GM21786 (cell line): ENCODE results near the gene PRRC2C.

Experiments used
- ATAC-seq: cut with Tn5 transposase; IDR thresholded peaks from one replicate; pipeline ENCODE4 v1.9.1; 2021; ENCODE audit not compliant: unreplicated experiment

The PRRC2C gene

GRCh38 chr1:171628225-171628624 lies 142.9 kb downstream of the PRRC2C start:
- ATAC-seq, result no peak

GRCh38 chr1:171635661-171636060 lies 150.3 kb downstream of the PRRC2C start:
- no peak for ATAC-seq

- no peak for ATAC-seq
These were observed 150.8 kb downstream of the PRRC2C start for GRCh38 chr1:171636141-171636540.

- no peak for ATAC-seq
These were observed 152.7 kb downstream of the PRRC2C start for GRCh38 chr1:171637928-171638576.

- ATAC-seq, result no peak
These were observed 154.9 kb downstream of the PRRC2C start for GRCh38 chr1:171640225-171640624.

GRCh38 chr1:171641076-171641864 lies 155.9 kb downstream of the PRRC2C start:
- no peak for ATAC-seq

- ATAC-seq, result no peak
These were observed 156.9 kb downstream of the PRRC2C start for GRCh38 chr1:171642197-171642596.
